Activated CD4-positive, alpha-beta memory T cell treated with anti-CD3 and anti-CD28 coated beads for 36 hours (primary cell): ENCODE data around the gene CDK14. TPM values are rescaled to one million over a fixed set of nuclear protein-coding genes. Genes with fewer than 3 reads are reported as not detected.
A peak's percentile ranks its signal among the peaks of the same experiment; 100 is the strongest.

ENCODE experiments used
- CTCF ChIA-PET: fragments of 350-600 bp; sonication (Branson Sonifier 250); formaldehyde crosslinking; loops from one replicate; lab custom pipeline; 2021; ENCODE audit warnings: antibody characterized with exemption, inconsistent platforms; lab: Charles Lee
- POLR2A ChIA-PET: fragments of 350-600 bp; sonication (Branson Sonifier 250); formaldehyde crosslinking; loops from one replicate; lab custom pipeline; 2021; ENCODE audit warnings: antibody characterized with exemption; lab: Charles Lee
- DNase-seq: peaks from one replicate; pipeline ENCODE4 v3.0.0-alpha.2; 2020
- H3K27ac Mint-ChIP-seq: one replicate; pipeline ENCODE4 v1.8.0; 2021; ENCODE audit warnings: mixed read lengths
- H3K27me3 Mint-ChIP-seq: one replicate; pipeline ENCODE4 v1.8.0; 2021; ENCODE audit warnings: mixed read lengths
- H3K36me3 Mint-ChIP-seq: one replicate; pipeline ENCODE4 v1.8.0; 2021; ENCODE audit warnings: mixed read lengths
- H3K4me1 Mint-ChIP-seq: one replicate; pipeline ENCODE4 v1.8.0; 2021; ENCODE audit warnings: low read depth, mixed read lengths
- H3K4me3 Mint-ChIP-seq: one replicate; pipeline ENCODE4 v1.8.0; 2021; ENCODE audit warnings: mild to moderate bottlenecking, mixed read lengths
- H3K9me3 Mint-ChIP-seq: one replicate; pipeline ENCODE4 v1.8.0; 2021; ENCODE audit warnings: mixed read lengths
- intact Hi-C: fragments of 100-400 bp; cut with micrococcal nuclease; formaldehyde crosslinking; loops from one replicate; pipeline ENCODE4 v1.15.1; 2023
- total RNA-seq, 2 experiments: library from RNA; stranded (reverse); gene quantifications; one replicate each; pipeline ENCODE4 v1.2.3, GENCODE V29; 2021

Gene CDK14
- total RNA-seq, 2 experiments from 2014 or later = not detected

DNA sequence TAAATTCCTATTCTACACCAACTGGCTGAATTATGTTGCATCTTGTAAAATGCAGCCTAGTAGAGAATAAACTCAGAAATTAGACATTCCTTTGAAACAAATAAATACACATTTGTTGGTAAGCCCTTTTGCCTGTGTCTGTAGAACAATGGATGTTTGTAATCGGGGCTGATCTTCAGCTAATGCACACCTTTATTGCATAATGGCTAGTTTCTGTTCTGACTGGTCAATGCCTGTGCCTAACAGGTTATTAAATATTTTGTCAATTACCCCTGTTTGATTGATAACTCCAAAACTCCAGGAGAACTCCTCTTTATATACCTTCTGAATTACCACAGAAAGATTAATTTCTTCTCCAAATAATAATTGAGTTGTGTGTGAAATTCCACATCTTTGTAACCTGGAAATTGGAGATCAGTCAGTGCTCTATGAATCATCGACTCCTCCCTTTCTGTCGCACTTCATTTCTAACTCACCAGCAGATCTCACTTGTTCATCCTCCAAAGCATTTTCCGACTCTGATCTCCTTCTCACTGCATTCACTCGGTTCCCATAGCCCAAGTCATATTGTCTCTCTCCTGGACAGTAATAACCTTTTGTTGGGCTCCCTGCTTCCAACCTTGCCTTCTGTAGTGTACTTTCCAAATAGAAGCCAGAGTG, 472.1 kb downstream of the CDK14 start:
- H3K4me3 Mint-ChIP-seq = no peak overlapping the region

DNA sequence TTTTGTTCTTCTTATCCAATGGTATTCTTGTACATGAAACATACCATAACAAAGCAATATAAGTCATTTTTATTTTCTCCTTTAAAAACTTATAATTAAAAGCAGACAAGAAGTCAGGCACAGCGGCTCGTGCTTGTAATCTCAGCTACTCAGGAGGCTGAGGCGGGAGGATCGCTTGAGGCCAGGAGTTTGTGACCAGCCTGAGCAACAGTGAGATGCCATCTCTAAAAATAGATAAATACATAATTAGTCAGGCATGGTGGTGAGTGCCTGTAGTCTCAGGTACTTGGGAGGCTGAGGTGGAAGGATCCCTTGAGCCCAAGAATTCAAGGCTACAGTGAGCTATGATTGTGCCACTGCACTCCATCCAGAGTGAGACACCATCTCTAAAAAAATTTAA, 473.0 kb downstream of the CDK14 start:
- Mint-ChIP-seq H3K27me3 (peaks cover 7% of the 10 kb centered on the region), H3K4me3 (no peak overlapping the region), H3K4me1 (no peaks in the 10 kb centered on the region), H3K27ac (no peak overlapping the region), H3K9me3 (no peaks in the 10 kb centered on the region), H3K36me3 (no peaks in the 10 kb centered on the region)
- intact Hi-C loops = no loop called here
- ChIA-PET CTCF (no interaction called here), POLR2A (interaction anchor here (0.7 kb wide), 1 partner anchor 138 kb away, joined by 3 read pairs; no protein-coding TSS in a partner anchor)
- DNase-seq = no peak

More for the DNA sequence above, 472.1 kb downstream of the CDK14 start:
- intact Hi-C loops = no loop called here
- no peaks in the 10 kb centered on the region for H3K36me3 Mint-ChIP-seq
- POLR2A ChIA-PET = no interaction called here
- no peaks in the 10 kb centered on the region for H3K9me3 Mint-ChIP-seq
- CTCF ChIA-PET = no interaction called here
- no peak overlapping the region for H3K27ac Mint-ChIP-seq
- no peak for DNase-seq
- H3K27me3 Mint-ChIP-seq = peaks cover 7% of the 10 kb centered on the region
- no peaks in the 10 kb centered on the region for H3K4me1 Mint-ChIP-seq

DNA sequence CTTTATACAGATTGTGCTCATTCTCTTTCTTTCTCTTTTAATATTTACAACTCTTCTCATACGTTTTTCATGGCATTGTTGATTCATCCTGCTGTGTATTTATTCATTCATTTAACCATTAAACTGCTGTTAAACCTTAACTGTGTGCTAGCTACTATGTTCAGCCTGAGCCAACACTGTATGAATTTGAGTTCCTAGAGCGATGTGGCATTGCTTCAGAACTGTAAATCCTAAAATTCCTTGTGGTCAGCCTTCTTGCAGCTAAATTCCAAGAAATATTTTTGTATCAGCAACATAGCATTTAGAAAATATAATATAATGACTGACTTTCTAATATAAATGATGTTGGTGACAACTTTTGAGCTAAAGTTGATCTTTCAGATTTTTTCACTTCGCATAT, 483.4 kb downstream of the CDK14 start:
- intact Hi-C loops = no loop called here

DNA sequence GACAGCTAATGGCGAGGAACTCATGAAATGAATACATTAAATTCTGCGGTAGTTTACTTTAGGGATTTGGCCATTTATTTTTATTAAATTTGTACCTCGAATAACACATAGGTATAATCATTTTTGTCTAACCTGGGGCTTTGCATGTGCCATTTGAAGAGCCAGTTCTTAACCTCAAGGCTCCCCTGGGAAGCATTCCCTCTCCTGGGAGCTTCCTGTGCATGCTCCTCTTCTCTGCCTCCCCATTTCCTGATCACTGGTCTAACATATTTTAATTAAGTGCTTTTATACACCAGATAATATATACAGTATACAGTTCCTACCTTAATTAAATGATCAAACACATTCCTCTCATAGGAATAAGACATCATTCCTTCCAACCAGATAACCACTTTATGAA, 484.2 kb downstream of the CDK14 start:
- no peaks in the 10 kb centered on the region for H3K27me3 Mint-ChIP-seq
- no peak overlapping the region for H3K4me3 Mint-ChIP-seq
- H3K9me3 Mint-ChIP-seq = no peaks in the 10 kb centered on the region
- peaks cover 20% of the 10 kb centered on the region for H3K4me1 Mint-ChIP-seq
- DNase-seq = no peak
- H3K27ac Mint-ChIP-seq = no peak overlapping the region
- ChIA-PET CTCF (no interaction called here), POLR2A (no interaction called here)
- intact Hi-C loops = loop anchor here (5.0 to 10.0 kb wide), 2 partner anchors 702 to 1054 kb away; partner anchors contain the start of gene CYP51A1
- no peaks in the 10 kb centered on the region for H3K36me3 Mint-ChIP-seq

More for the DNA sequence above, 483.4 kb downstream of the CDK14 start:
- H3K9me3 Mint-ChIP-seq = no peaks in the 10 kb centered on the region
- POLR2A ChIA-PET = no interaction called here
- peaks cover 13% of the 10 kb centered on the region for H3K4me1 Mint-ChIP-seq
- no peak for DNase-seq
- CTCF ChIA-PET = no interaction called here
- no peak overlapping the region for H3K27ac Mint-ChIP-seq
- no peaks in the 10 kb centered on the region for H3K36me3 Mint-ChIP-seq
- H3K4me3 Mint-ChIP-seq = no peak overlapping the region
- H3K27me3 Mint-ChIP-seq = no peaks in the 10 kb centered on the region

DNA sequence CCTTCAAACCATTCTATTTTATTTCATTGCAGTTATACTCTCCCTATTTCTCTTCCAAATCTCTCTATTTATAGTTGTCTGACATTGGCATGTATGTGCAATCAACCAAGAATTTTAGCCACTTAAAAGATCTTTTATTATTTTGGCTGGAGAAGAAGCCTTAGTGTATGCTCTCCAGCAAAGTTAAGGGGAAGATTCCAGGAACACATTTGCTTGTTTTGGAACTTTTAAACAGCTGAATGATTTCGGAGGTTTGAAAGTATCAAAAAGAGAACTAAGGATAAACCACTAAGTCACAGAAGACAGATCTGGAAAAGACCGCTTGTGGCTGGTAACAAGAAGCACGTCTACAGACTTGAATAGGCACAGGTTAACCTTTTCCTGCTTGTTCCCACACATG, 485.9 kb downstream of the CDK14 start:
- CTCF ChIA-PET = no interaction called here
- H3K9me3 Mint-ChIP-seq = no peaks in the 10 kb centered on the region
- peaks cover 22% of the 10 kb centered on the region for H3K4me1 Mint-ChIP-seq
- no peak for DNase-seq
- H3K27ac Mint-ChIP-seq = no peak overlapping the region
- H3K27me3 Mint-ChIP-seq = no peaks in the 10 kb centered on the region
- H3K36me3 Mint-ChIP-seq = no peaks in the 10 kb centered on the region
- intact Hi-C loops = loop anchor here (5.0 to 10.0 kb wide), 2 partner anchors 700 to 1053 kb away; partner anchors contain the start of gene CYP51A1
- POLR2A ChIA-PET = no interaction called here
- H3K4me3 Mint-ChIP-seq = no peak overlapping the region

DNA sequence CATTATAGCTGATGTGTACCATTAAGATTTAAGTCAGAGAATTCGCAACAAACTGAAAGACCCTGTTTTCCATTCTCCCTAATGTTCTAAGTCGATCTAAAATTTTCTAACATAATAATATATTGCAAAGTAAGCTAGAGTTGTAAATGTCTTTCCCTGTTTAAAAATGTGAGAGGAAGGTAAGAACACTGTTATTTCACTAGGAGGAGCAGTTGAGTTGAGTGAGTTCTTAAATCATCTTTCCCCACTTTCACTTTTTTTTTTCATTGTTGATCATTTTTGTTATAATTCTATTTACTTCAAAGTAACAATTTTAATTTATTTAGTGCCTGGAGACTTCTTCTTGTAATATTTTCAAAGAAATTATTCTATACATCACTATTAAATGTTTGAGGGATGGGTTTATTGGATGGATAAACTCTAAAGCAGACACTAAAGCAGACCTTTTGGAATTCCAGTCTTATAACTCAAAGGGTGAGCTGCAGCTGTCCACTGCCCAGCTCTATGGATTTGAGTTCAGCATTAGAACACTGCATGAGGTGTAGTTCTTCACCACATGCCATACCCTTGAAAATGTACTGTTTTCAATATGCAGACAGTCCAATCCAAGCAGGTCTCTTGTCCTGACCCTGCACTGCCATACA, 486.9 kb downstream of the CDK14 start:
- H3K9me3 Mint-ChIP-seq = no peaks in the 10 kb centered on the region
- H3K4me3 Mint-ChIP-seq = no peak overlapping the region
- no peak overlapping the region for H3K27ac Mint-ChIP-seq
- intact Hi-C loops = loop anchor here (5.0 to 10.0 kb wide), 2 partner anchors 699 to 1052 kb away; partner anchors contain the start of gene CYP51A1
- no peak for DNase-seq
- H3K36me3 Mint-ChIP-seq = no peaks in the 10 kb centered on the region
- CTCF ChIA-PET = interaction anchor here (0.6 to 0.7 kb wide), 2 partner anchors 13 to 38 kb away, joined by 3 read pairs; no protein-coding TSS in a partner anchor
- POLR2A ChIA-PET = no interaction called here
- H3K27me3 Mint-ChIP-seq = no peaks in the 10 kb centered on the region
- H3K4me1 Mint-ChIP-seq = peaks cover 22% of the 10 kb centered on the region

DNA sequence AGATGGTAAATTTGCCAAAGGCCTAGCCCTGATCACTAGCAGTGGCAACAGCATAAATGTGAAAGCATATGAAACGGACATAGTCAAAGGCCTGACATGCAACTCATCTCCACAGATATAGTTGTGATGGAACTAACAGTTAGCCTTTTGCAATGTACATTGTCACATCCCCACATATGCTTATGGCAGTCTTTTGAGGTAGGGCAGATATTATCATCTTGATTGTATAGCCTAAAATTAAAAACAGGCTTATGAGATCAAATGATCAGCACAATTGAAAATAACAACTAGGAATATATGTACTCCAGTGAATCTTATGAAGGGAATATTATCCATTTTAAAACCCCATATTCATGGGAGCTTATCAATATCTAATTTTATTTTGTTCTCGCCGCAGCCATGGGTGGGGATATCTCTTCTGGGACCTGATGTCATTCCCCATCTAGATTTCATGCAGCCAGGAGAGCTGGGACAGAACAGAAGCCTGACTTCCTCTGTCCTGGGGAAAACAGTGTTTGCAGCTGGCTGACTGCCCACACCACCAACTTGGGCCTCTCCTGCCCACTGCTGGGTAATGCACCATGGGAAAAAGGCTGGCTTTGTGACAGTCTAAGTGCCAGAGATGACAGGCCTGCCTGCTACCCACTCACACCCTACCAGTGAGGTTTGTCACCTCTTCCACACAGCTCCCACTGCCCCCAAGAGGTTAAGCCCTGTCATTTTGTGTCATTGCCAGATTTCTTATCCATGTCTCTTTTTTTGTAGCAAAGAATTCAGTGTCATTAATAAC, 487.9 kb downstream of the CDK14 start:
- H3K4me3 Mint-ChIP-seq = no peak overlapping the region
- peaks cover 22% of the 10 kb centered on the region for H3K4me1 Mint-ChIP-seq
- H3K27me3 Mint-ChIP-seq = no peaks in the 10 kb centered on the region
- intact Hi-C loops = loop anchor here (5.0 to 10.0 kb wide), 2 partner anchors 698 to 1051 kb away; partner anchors contain the start of gene CYP51A1
- no peaks in the 10 kb centered on the region for H3K9me3 Mint-ChIP-seq
- peak; percentile 16 for DNase-seq
- POLR2A ChIA-PET = no interaction called here
- H3K36me3 Mint-ChIP-seq = no peaks in the 10 kb centered on the region
- CTCF ChIA-PET = no interaction called here
- no peak overlapping the region for H3K27ac Mint-ChIP-seq

DNA sequence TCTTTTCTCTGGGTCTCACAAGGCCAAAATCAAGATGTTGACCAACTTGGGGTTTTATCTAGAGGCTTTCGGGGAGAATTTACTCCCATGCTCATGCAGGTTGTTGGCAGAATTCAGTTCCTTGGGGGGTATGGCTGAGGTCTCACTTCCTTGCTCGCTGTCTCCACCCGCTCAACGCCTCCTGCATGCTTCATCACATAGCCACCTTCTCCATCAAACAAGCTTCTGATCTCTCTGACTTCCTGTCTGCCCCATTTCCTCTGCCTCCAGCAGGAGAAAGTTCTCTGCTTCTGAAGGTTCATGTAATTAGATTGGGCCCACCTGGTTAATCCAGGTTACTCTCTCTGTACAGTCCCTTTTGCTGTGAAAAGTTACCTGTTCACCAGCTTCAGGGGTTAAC, 489.1 kb downstream of the CDK14 start:
- Mint-ChIP-seq H3K4me3 (no peak overlapping the region), H3K9me3 (no peaks in the 10 kb centered on the region), H3K36me3 (no peaks in the 10 kb centered on the region), H3K4me1 (peaks cover 22% of the 10 kb centered on the region), H3K27ac (no peak overlapping the region), H3K27me3 (no peaks in the 10 kb centered on the region)
- ChIA-PET CTCF (interaction anchor here (0.6 kb wide), 1 partner anchor 35 kb away, joined by 3 read pairs; no protein-coding TSS in a partner anchor), POLR2A (no interaction called here)
- no peak for DNase-seq
- intact Hi-C loops = loop anchor here (5.0 to 10.0 kb wide), 2 partner anchors 177 to 1050 kb away; partner anchors contain the start of genes CYP51A1 and FZD1

DNA sequence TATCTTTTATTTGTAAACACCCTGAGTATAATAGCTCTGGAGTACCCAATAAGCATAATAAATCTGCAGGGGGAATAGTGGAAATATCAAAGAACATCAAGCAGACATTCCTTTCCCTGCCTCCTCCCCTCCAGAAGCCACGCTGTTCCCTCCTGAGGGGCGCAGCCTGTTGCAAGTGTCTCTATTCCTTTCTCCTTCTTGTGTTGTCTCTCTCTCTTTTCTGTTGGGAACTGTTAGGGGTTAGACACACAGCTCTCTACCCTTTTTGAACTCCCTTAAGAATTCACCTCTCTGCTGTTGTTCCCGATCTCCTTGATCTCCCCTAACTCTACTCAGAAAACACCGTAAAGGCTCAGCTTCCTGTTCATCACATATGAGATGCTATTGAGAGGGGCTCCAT, 490.1 kb downstream of the CDK14 start:
- POLR2A ChIA-PET = no interaction called here
- Mint-ChIP-seq H3K27ac (no peak overlapping the region), H3K4me3 (no peak overlapping the region), H3K27me3 (no peaks in the 10 kb centered on the region), H3K36me3 (no peaks in the 10 kb centered on the region), H3K9me3 (no peaks in the 10 kb centered on the region), H3K4me1 (peaks cover 22% of the 10 kb centered on the region)
- CTCF ChIA-PET = no interaction called here
- intact Hi-C loops = loop anchor here (5.0 to 10.0 kb wide), 2 partner anchors 176 to 1049 kb away; partner anchors contain the start of genes CYP51A1 and FZD1
- DNase-seq = no peak

DNA sequence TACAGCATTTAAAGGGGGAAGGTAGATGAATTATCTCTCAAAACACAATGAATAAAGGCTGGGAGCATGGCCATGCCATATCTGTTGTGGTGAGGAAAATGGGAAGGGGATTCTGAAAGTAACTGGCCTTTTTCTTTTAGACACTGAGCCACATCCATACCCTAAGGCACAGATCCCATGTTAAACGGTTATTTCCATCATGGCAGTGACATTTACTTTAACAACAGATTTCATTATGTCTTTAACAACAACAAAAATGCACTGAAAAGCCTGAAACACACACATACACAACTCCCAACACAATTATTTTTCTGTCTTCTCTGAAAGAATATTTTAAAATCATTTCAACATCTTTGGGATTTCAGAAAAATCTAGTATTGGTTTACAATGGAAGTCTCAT, 492.0 kb downstream of the CDK14 start:
- intact Hi-C loops = loop anchor here (5.0 to 10.0 kb wide), 2 partner anchors 174 to 1047 kb away; partner anchors contain the start of genes CYP51A1 and FZD1
- no peaks in the 10 kb centered on the region for H3K9me3 Mint-ChIP-seq

DNA sequence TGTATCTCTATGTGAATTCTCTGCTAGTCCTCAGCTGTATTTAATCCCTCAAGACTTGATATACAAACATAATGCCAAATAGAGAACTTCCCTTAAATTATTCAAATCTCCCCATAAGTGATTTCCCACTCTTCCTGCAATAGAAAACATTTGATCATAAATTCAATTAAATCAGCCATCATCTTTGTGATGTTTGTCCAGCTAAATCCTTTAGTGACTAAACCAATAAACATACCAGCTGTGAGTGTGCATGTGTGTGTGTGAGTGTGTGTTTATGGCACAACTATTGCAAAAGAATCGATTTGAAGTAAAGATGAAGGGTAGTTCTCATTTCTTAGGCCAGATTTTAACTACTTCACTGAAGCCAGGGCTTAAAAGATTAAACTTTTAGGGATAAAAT, 492.6 kb downstream of the CDK14 start:
- CTCF ChIA-PET = no interaction called here
- H3K9me3 Mint-ChIP-seq = no peaks in the 10 kb centered on the region

More for the DNA sequence above, 492.0 kb downstream of the CDK14 start:
- Mint-ChIP-seq H3K4me3 (no peak overlapping the region), H3K36me3 (no peaks in the 10 kb centered on the region), H3K4me1 (peaks cover 18% of the 10 kb centered on the region), H3K27me3 (peaks cover 1% of the 10 kb centered on the region), H3K27ac (no peak overlapping the region)
- POLR2A ChIA-PET = no interaction called here
- no peak for DNase-seq
- CTCF ChIA-PET = no interaction called here

More for the DNA sequence above, 492.6 kb downstream of the CDK14 start:
- Mint-ChIP-seq H3K4me3 (no peak overlapping the region), H3K27ac (no peak overlapping the region), H3K36me3 (no peaks in the 10 kb centered on the region), H3K4me1 (peaks cover 15% of the 10 kb centered on the region), H3K27me3 (peaks cover 1% of the 10 kb centered on the region)
- intact Hi-C loops = loop anchor here (5.0 to 10.0 kb wide), 2 partner anchors 174 to 1046 kb away; partner anchors contain the start of genes CYP51A1 and FZD1
- POLR2A ChIA-PET = no interaction called here
- DNase-seq = no peak
